ENCODE data around the gene ZBTB38.

ZBTB38 gene

DNA sequence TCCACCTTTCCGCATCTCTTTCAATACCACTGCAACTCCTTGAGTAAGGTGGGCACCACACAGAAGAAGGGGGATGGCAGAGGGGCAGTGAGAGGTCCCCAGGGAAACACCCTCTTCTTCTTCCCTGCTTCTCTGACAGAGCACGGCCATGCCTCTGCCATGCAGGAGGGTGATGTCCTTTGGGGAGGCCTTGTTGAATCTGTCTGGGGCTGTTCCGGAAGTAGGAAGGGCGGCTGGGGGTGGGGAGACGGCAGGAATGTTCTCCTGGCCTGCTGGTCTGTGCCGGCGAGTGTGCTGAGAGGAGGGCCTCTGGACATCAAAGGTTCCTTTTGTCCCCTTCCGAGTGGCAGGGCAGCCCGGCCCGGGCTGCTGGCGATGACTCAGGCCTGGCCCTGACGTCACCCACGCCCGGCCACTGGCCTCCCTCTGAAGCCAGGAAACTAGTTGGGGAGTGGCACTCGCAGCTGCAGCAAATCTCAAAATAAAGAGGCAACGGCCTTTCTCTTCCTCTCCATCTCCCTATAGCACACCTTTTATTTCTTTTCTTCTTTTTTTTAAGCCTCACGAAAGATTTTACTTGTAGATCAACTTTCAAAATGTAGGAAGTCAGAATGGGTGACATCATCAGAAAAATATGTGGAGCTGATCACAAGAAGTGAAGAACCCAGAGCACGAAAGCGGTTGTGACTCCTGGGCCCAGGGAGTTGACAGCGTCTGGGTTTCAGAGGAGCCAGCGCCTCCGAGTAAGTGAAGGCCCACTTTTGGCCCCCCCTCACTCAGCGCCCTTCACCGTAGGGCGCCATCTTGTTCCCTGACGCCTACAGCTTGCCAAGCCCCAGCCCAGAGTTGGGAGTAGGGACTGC lies at the start of gene ZBTB38:
Gene ZBTB38, plus strand, starts transcription at position 443 of the 863 bp plus-strand sequence. CDS start 73,885 bp downstream, outside the sequence.
- no peak for DNase-seq

DNA sequence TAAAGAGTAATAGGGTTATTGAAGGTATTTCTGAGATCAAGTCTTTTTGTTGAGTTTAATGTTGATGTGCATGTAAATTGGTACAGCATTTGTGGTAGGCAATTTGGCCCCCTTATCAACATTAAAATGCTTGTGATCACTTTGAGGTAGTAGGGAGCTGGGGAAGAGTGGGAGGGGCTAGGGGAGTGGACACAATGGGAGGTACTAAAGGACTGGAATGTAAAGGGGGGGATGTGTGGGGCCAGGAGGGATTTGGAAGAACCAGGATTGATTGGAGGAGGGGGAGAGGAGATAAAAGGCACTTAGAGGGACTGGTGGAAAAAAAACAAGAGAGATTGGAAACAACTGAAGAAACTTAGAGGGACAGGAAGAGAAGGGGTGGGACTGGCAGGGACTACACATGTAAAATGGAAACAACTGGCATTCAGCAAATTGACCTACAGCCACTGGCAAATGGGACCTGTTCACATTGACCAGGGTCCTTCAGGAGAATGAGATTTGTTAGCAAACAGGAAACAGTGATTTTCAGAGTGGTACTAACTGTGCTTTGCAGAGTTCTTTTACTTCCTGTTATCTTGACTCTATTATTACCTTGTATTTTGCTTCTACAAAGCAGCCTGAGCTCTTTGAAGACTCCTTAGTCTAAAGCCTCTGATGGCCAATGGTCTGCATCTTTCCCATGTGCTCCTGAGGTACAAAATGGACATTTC lies 47.8 kb upstream of the ZBTB38 start:
- DNase-seq, result no peak

DNA sequence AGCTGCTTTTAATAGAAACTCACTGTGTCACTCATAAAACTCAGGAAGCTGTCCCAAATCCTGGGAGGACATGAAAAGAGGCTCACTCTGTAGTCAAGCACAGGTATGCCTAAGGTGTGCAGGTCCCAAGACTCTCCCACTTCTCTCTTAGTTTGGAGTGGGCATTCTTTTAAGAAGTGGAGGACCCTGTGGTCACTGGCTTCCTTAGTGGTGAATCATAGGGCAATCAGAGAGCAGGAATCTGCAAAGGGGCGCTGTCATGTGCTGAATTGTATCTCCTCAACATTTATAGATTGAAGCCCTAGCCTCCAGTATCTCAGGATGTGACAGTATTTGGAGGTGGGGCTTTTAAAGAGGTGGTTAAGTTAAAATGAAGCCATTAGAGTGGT lies 47.2 kb upstream of the ZBTB38 start:
- no peak for DNase-seq

DNA sequence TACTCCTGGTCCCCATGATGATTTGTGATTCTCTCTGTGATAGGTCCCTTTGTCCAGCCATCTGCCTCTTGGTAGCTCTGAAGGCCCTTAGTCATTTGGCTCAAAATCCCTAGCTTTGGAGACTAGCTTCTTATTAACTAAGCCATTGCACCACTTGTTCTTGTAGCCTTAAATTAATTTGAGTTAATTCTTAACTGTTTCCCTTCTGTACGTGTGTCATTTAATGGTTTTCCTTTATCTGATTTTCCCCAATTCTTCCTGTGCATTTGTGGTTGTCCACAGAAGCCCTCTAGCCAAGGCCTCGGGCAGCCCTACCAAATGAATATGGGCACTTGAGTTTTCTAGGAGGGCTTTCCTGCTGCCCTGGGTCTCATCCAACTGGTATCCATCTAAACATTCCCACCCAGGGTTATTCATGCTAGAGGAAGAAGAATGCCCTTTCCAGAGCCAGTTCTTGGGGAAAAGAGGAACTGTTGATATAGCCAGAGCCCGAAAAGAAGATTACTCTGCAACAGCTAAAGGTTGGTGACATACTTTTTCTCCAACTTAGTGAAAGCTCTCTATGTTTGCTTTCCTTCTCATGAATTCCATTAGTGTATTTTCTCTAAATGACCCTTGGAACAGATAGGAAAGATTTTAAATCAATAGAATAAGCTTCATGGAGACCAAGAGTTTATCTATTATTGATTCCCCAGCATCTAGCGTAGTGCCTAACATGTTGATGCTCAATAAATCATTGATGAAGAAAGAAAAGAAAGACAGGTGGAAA lies 44.2 kb upstream of the ZBTB38 start:
- no peak for DNase-seq

- DNase-seq, result no peak
Observed at GRCh38 chr3:141326123-141326522, 42.2 kb upstream of the ZBTB38 start.

DNA sequence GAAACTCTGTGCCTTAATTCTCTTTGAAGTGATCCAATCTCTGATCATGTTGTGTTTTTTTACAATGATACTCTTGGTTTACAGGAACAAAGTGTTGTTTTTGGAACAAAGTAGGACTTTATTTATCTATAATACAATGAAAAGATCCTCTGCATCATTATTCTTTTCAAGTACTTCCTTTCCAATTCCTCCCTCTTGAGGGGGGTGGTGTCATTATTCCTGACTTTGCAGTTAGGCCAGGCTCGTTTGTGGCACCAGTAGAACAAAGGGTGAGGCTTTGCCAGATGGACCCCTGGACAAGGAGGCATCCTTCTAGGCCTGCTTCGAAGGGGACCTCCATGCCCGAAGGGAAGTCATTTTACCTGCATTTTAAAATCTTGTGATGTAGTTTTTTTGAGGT lies 41.7 kb upstream of the ZBTB38 start:
- DNase-seq, result no peak

DNA sequence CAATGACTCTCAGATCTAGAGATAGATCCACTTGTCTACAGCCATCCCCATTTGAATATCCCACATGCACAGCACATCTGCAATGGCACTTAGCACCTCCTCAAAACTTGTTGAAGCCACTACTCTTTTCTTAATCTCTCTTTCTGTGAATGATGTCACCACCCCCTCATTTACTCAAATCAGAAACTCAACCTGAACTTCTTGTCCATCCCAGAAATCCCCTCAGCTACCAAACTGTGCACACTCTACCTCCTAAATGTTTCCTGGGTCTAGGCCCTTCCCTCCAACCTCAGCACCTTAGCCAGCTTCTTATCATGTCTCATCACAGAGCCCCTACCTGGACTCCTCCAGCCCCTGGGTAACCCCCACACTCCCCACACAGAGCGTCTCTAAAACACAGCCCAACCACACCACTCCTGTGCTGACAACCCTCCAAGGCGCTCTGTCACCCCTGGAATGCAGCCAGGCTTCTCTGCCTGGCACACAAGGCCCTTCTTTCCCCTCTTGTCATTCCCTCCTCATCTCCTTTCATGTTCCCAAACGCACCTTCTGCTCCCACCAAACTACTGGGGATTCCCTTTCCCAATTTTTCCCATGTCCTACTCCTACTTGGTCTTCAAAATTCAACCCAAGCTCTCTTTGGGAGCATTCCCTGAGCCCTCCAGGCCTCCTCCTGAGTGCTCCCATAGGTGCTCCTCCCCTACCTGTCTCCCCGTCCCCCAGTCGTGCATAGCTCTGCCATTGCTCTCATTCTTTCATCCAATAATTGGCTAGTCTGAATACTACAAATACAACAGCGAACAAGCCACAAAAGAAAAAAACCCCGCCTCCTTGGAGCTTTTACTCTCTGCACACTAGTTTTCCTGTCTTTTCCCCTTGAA lies 39.8 kb upstream of the ZBTB38 start:
- no peak for DNase-seq

DNA sequence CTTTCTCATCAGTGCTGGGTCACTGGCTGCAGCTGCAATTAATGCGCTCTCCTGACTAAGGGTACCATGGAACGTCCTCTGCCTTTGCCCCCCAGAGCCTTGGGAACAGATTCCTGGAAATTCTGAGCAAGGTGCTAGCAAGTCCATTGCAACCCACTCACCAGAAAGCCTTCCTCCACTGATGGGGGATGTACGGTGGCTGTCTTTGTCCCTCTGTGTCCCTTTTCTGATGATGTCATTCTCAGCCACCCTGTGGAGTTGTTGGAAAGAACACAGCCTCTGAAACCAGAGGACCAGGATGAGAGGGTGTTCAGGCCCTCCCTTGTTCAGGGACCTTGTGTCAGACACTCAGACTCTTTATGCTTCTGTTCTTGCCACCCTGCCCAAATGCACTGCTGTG lies 38.1 kb upstream of the ZBTB38 start:
- DNase-seq, result no peak

DNA sequence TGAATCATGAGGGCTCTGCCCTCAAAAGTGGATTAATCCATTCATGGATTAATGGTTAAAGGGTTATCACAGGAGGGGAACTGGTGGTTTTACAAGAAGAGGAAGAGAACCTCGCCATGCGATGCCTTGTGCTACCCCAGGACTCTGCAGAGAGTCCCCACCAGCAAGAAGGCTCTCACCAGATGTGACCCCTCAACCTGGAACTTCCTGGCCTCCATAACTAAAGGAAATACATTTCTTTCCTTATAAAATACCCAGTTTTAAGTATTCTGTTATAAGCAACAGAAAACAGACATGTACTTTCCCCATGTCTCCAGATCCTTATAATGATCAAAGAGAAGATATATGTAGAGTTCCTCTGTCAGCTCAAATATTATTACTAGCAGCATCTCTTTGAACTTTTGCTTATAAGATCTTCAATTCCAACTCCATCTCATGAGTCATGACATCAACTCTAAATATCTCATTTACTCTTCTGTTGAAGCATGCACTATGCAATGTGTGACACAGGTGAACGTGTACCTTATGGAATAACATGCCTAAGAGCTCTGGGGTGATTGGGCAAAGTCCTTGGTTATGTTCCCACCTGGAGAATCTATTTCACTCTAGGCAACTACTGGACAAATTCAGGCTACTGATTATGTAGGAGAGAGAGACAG lies 37.5 kb upstream of the ZBTB38 start:
- no peak for DNase-seq

DNA sequence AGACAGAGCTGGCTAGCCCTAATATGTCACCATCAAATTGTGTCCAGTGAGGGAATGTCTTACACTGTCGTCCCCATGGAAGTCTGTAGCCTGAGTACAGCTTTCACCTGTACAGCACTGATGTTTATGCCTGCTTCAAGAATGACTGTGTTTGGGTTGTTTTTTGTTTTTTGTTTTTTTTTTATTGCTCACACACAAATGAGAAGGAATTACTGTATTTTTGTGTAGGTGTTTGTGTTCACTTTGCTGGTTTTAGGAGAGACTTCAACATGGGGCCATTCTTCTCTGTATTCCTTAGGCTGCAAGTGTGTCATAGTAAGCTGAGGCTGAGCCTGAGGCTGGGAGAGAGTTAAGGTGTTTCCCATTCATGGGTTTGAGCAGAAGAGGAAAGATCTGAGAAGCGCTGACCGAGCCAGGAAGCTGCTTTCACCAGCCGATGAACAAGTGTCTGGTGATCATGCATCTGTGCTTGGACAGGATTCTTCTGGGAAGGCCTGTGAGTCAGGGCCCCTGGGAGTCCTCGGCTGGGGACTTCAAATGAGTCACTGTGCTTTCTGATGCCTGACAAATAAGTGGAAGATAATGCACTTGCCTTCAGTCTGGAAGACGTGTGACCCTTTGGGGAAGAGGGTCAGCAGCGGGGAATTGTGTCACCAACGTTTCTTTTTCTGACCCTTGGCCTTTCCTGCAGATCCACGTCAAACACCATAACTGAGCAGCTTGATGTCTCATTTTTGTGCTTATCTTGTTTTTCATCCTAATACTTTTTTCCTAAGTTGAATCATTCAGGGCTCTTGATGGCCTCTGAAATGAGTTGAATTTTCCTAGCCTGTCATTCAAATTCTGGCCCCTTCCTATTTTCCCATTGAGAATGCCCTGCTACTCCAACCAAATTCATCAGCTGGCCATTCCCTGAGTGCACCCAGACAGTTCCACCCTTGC lies 36.7 kb upstream of the ZBTB38 start:
- DNase-seq, result no peak

GRCh38 chr3:141332416-141332815 lies 35.9 kb upstream of the ZBTB38 start:
- no peak for DNase-seq

GRCh38 chr3:141333836-141334626 lies 34.3 kb upstream of the ZBTB38 start:
- no peak for DNase-seq

DNA sequence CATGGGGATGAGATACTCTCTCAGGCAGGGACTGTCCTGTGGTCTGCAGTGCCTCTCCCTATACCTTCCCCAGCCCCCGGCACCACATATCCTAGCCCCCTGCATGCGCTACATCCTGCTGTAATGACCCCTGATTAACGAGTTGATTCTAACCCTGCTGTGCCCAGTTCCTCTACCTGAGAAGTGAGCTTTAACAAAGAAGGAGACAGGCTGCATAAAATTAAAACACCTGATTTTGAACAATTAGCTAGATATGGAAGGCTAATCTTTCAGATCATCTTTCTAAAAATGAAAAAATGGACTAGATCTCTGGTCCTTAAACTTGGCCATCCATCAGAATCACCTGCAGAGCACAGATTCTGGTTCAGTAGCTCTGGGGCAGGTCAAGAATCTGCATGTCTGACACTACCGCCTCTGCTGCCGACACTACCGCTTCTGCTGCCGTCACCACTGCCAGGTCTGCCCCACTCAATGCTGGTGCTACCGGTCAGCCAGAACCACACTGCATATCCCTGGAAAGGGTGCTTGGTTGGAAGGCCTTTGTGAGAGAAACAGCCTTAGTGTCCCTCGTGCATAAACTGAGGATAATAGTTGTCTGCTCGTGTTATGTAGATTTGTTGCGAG lies 33.6 kb upstream of the ZBTB38 start:
- DNase-seq, result no peak

- DNase-seq, result no peak
Observed at GRCh38 chr3:141335531-141336061, 32.7 kb upstream of the ZBTB38 start.

DNA sequence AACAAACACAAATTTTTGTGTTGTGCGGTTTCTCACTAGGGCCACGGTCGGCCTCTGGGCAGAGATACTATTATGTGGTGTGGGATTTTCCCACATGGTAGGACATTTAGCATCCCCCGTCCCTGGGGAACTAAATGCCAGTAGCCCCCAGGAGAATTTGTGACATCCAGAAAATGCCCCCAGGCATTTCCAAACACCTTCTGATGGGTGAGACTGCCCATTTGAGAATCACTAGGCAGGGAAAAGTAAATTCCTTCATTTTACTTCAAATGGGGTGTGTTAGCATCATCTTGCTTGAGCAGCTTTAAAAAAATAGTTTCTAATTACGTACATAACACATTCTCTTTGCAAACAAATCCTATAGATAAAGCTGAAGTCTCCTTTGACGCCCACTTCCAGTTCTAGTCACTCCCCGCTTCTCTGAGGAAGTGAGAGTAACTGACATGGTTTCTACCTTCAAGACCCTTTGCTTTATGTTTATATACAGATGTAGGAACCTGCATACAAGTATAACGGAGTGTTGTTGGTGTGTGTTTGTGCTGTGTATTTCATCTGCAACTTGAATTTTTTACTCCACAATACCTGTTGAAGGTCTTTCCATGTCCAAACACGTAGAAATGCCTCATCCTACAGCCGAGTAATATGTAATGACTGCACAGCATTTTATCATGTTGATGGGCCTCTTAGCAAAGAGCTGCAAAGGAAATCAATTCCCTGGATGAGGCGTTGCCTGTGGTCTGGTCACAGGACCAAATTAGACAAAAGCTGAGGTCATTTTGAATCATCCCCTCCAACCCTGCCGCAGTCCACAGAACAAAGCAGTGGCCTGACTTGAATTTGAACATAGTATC lies 31.4 kb upstream of the ZBTB38 start:
- no peak for DNase-seq

DNA sequence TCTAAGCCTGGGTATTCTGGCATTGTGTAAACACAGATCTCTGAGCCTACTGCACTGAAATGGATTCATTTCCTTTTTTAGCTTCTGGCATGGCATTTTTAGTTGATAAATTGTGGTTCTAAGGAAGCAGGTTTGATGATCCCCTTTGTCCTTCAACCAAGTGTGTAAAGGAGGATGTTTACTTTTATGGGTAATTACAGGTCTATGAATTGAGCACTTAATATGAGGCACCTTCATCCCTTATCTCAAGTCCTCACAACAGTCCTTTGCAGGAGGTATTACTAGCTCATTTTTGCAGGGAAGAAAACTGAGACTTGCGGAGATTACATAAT lies 30.8 kb upstream of the ZBTB38 start:
- no peak for DNase-seq

DNA sequence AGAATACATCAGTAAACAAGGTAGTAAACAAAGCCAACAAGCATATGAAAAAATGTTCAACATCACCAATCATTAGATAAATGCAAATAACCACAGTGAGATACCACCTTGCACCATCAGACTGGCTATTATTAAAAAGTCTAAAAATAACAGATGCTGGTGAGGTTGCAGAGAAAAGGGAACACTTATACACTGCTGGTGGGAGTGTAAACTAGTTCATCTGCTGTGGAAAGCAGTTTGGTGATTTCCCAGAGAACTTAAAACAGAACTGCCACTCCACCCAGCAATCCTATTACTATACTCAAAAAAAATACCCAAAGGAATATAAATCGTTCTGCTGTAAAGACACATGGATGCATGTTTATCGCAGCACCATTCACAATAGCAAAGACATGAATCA lies 30.3 kb upstream of the ZBTB38 start:
- no peak for DNase-seq

- DNase-seq, result no peak
Observed at GRCh38 chr3:141338881-141339280, 29.4 kb upstream of the ZBTB38 start.
